ENCODE measurements around the gene MYL6. TPM values are rescaled to one million over a fixed set of nuclear protein-coding genes. Genes with fewer than 3 reads are reported as not detected.
A peak's percentile ranks its signal among the peaks of the same experiment; 100 is the strongest.

MYL6 gene
- total and polyA plus RNA-seq, 9 of the 15 experiments (the other 6 are each of a cell fraction or from before 2014, with no cell fraction given): 557 to 1,664 (median 958) TPM

DNA sequence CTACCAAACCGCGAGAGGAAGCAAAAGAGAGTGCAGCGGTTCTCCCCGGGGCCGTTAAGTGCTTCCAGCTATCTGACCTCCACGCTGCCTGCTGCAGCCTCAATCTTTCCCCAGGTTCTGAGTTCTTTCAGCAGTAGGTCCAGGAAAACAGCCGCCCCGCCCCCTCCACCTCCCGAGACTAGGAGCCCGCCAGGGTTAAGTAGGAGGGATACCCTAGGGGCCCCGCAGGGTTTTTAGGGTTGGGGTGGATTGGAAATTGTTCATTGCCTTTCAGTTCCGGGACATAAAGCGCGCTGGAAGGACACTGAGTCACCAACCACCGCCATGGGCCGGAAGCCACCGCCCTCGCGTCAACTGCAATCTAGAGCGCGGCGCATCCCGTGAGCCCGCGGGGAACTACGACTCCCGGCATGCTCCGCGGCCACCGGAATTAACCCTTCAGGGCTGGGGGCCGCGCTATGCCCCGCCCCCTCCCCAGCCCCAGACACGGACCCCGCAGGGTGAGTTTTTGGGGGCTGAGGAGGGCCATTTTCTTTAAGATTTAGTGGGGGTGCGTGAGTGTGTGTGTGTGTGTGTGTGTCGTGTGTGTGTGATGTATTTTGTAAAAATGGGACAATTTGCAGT is 5.9 kb upstream of the MYL6 start, which contains the start of gene MYL6B (continued):
- TF ChIP-seq SIRT6 (IDR thresholded peaks at IDR 0.05; ENCODE audit: low read depth, low read length) (no peak), ZNF408 (CRISPR knock-in tag; IDR thresholded peaks at IDR 0.05; ENCODE audit: low read depth) (no peak), SMARCC2 (IDR thresholded peaks at IDR 0.05; ENCODE audit: low read depth) (no peak), FIP1L1 (IDR thresholded peaks at IDR 0.05; ENCODE audit: low read depth, low read length, poor library complexity, severe bottlenecking) (no peak), MTA1 (IDR thresholded peaks at IDR 0.05; ENCODE audit: borderline replicate concordance) (peak; percentile 56; the same call in 1 of the 2 replicates), LCOR (CRISPR knock-in tag; IDR thresholded peaks at IDR 0.05) (no peak; the same call in 1 of the 2 replicates), RFX1 (IDR thresholded peaks at IDR 0.05) (no peak), ZFPM2 (CRISPR knock-in tag; IDR thresholded peaks at IDR 0.05) (no peak), RFX7 (CRISPR knock-in tag; IDR thresholded peaks at IDR 0.05) (0 out of 2 replicates have a peak, but pooled peaks have one; percentile 20), NFRKB (IDR thresholded peaks at IDR 0.05; ENCODE audit: low read depth) (peak; percentile 60), BRD4 (IDR thresholded peaks at IDR 0.05) (no peak), ZC3H11A (IDR thresholded peaks at IDR 0.05; ENCODE audit: low read depth, low read length) (no peak), ZNF780A (CRISPR knock-in tag; IDR thresholded peaks at IDR 0.05) (no peak), ZKSCAN8 (CRISPR knock-in tag; IDR thresholded peaks at IDR 0.05) (no peak), SFPQ (IDR thresholded peaks at IDR 0.05; ENCODE audit: low read depth, low read length) (no peak), ZNF282 (CRISPR knock-in tag; IDR thresholded peaks at IDR 0.05) (no peak), ZNF398 (CRISPR knock-in tag; IDR thresholded peaks at IDR 0.05) (no peak), ZNF76 (CRISPR knock-in tag; IDR thresholded peaks at IDR 0.05; ENCODE audit: borderline replicate concordance) (peak; percentile 34; the same call in 1 of the 2 replicates), NBN (IDR thresholded peaks at IDR 0.05; ENCODE audit: low read depth) (peak; percentile 45; the same call in 1 of the 2 replicates), MAFF (IDR thresholded peaks at IDR 0.05; ENCODE audit: low read length) (no peak)
- TF ChIP-seq, protein P1, sequence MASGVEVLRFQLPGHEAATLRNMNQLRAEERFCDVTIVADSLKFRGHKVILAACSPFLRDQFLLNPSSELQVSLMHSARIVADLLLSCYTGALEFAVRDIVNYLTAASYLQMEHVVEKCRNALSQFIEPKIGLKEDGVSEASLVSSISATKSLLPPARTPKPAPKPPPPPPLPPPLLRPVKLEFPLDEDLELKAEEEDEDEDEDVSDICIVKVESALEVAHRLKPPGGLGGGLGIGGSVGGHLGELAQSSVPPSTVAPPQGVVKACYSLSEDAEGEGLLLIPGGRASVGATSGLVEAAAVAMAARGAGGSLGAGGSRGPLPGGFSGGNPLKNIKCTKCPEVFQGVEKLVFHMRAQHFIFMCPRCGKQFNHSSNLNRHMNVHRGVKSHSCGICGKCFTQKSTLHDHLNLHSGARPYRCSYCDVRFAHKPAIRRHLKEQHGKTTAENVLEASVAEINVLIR (CRISPR knock-in tag; IDR thresholded peaks at IDR 0.05): peak; percentile 27; the same call in 1 of the 2 replicates

Data from K562 (cell line).